ENCODE measurements around the gene LCT. TPM values are rescaled to one million over a fixed set of nuclear protein-coding genes. Genes with fewer than 3 reads are reported as not detected.

LCT gene
- total RNA-seq, 1 experiment from 2014 or later: 0.82 TPM

- intact Hi-C loops (cut with micrococcal nuclease; ENCODE audit: unreplicated experiment): no loop called here
- POLR2A ChIA-PET: no interaction called here
- H3K36me3 ChIP-seq (ENCODE audit: control insufficient read depth, insufficient read depth, low read length): peaks cover 5% of the 10 kb centered on the region
Measured at GRCh38 chr2:135844301-135844895, 7.4 kb upstream of the LCT start.

GRCh38 chr2:135843671-135844070 lies 6.7 kb upstream of the LCT start:
- no peak overlapping the region for H3K4me3 ChIP-seq (ENCODE audit: low read depth, low read length)
- Mint-ChIP-seq H3K27me3 (ENCODE audit: insufficient read depth, unreplicated experiment) (no peaks in the 10 kb centered on the region), H3K27ac (ENCODE audit: unreplicated experiment) (no peak overlapping the region), H3K4me1 (ENCODE audit: low read depth, unreplicated experiment) (peaks cover 13% of the 10 kb centered on the region), H3K9me3 (ENCODE audit: unreplicated experiment) (no peaks in the 10 kb centered on the region), H3K4me3 (ENCODE audit: unreplicated experiment) (no peak overlapping the region), H3K36me3 (ENCODE audit: insufficient read depth, unreplicated experiment) (peaks cover 91% of the 10 kb centered on the region)
- BruUV-seq (replicated peaks): no TSS peak
- POLR2A ChIA-PET: no interaction called here
- peaks cover 5% of the 10 kb centered on the region for H3K36me3 ChIP-seq (ENCODE audit: control insufficient read depth, insufficient read depth, low read length)
- H3K9me3 ChIP-seq: no peaks in the 10 kb centered on the region
- TF ChIP-seq CTCF (IDR thresholded peaks at IDR 0.05; ENCODE audit: insufficient read depth in 1 of 2, low read depth in 1 of 2, low read length in 1 of 2, severe bottlenecking in 1 of 2, unreplicated experiment in 1 of 2): no peak
- CTCF ChIA-PET: no interaction called here
- intact Hi-C loops (cut with micrococcal nuclease; ENCODE audit: unreplicated experiment): no loop called here
- H3K27me3 ChIP-seq (replicated peaks; ENCODE audit: control insufficient read depth, insufficient read depth, low read length): no peaks in the 10 kb centered on the region
- H3K4me1 ChIP-seq: peaks cover 20% of the 10 kb centered on the region
- DNase-seq: no peak

More at GRCh38 chr2:135844301-135844895, 7.4 kb upstream of the LCT start:
- Mint-ChIP-seq H3K4me3 (ENCODE audit: unreplicated experiment) (no peak overlapping the region), H3K36me3 (ENCODE audit: insufficient read depth, unreplicated experiment) (peaks cover 97% of the 10 kb centered on the region), H3K4me1 (ENCODE audit: low read depth, unreplicated experiment) (peaks cover 15% of the 10 kb centered on the region), H3K27me3 (ENCODE audit: insufficient read depth, unreplicated experiment) (no peaks in the 10 kb centered on the region), H3K27ac (ENCODE audit: unreplicated experiment) (peak overlapping the region; percentile 27), H3K9me3 (ENCODE audit: unreplicated experiment) (no peaks in the 10 kb centered on the region)
- Histone ChIP-seq H3K9me3 (no peaks in the 10 kb centered on the region), H3K27me3 (replicated peaks; ENCODE audit: control insufficient read depth, insufficient read depth, low read length) (no peaks in the 10 kb centered on the region), H3K4me3 (ENCODE audit: low read depth, low read length) (no peak overlapping the region), H3K4me1 (peaks cover 23% of the 10 kb centered on the region)
- BruUV-seq (replicated peaks): no TSS peak
- CTCF ChIA-PET: no interaction called here
- DNase-seq: no peak
- TF ChIP-seq CTCF (IDR thresholded peaks at IDR 0.05; ENCODE audit: insufficient read depth in 1 of 2, low read depth in 1 of 2, low read length in 1 of 2, severe bottlenecking in 1 of 2, unreplicated experiment in 1 of 2): no peak

- Mint-ChIP-seq H3K9me3 (ENCODE audit: unreplicated experiment) (no peaks in the 10 kb centered on the region), H3K4me1 (ENCODE audit: low read depth, unreplicated experiment) (peaks cover 21% of the 10 kb centered on the region), H3K27ac (ENCODE audit: unreplicated experiment) (no peak overlapping the region), H3K27me3 (ENCODE audit: insufficient read depth, unreplicated experiment) (no peaks in the 10 kb centered on the region), H3K36me3 (ENCODE audit: insufficient read depth, unreplicated experiment) (peaks cover 72% of the 10 kb centered on the region), H3K4me3 (ENCODE audit: unreplicated experiment) (no peak overlapping the region)
- H3K4me1 ChIP-seq: peaks cover 26% of the 10 kb centered on the region
- DNase-seq: no peak
- BruUV-seq (replicated peaks): no TSS peak
- peaks cover 2% of the 10 kb centered on the region for H3K36me3 ChIP-seq (ENCODE audit: control insufficient read depth, insufficient read depth, low read length)
- POLR2A ChIA-PET: no interaction called here
- TF ChIP-seq CTCF (IDR thresholded peaks at IDR 0.05; ENCODE audit: insufficient read depth in 1 of 2, low read depth in 1 of 2, low read length in 1 of 2, severe bottlenecking in 1 of 2, unreplicated experiment in 1 of 2): no peak
- CTCF ChIA-PET: interaction anchor here (1.0 kb wide), 1 partner anchor 43 kb away, joined by 3 read pairs; no protein-coding TSS in a partner anchor
- no peak overlapping the region for H3K4me3 ChIP-seq (ENCODE audit: low read depth, low read length)
- H3K9me3 ChIP-seq: no peaks in the 10 kb centered on the region
- intact Hi-C loops (cut with micrococcal nuclease; ENCODE audit: unreplicated experiment): no loop called here
- H3K27me3 ChIP-seq (replicated peaks; ENCODE audit: control insufficient read depth, insufficient read depth, low read length): no peaks in the 10 kb centered on the region
Measured at GRCh38 chr2:135840601-135841000, 3.6 kb upstream of the LCT start.
